GM19455 (cell line): ENCODE measurements around the gene HTR4.

Source experiments
- ATAC-seq: cut with Tn5 transposase; IDR thresholded peaks from one replicate; pipeline ENCODE4 v1.9.1; 2021; ENCODE audit not compliant: unreplicated experiment

Gene HTR4

GRCh38 chr5:148438933-148439332, 215.4 kb downstream of the HTR4 start:
- ATAC-seq, result no peak

GRCh38 chr5:148437249-148437648, 217.1 kb downstream of the HTR4 start:
- no peak for ATAC-seq

- no peak for ATAC-seq
Observed at GRCh38 chr5:148436029-148436428, 218.3 kb downstream of the HTR4 start.

- ATAC-seq, result no peak
Observed at GRCh38 chr5:148433826-148434225, 220.5 kb downstream of the HTR4 start.
